ENCODE results near the gene DMXL1. TPM values are rescaled to one million over a fixed set of nuclear protein-coding genes. Genes with fewer than 3 reads are reported as not detected.

The DMXL1 gene
- total and polyA plus RNA-seq, 4 donors, result 4.3 to 38.1 (median 25.1) TPM

DNA sequence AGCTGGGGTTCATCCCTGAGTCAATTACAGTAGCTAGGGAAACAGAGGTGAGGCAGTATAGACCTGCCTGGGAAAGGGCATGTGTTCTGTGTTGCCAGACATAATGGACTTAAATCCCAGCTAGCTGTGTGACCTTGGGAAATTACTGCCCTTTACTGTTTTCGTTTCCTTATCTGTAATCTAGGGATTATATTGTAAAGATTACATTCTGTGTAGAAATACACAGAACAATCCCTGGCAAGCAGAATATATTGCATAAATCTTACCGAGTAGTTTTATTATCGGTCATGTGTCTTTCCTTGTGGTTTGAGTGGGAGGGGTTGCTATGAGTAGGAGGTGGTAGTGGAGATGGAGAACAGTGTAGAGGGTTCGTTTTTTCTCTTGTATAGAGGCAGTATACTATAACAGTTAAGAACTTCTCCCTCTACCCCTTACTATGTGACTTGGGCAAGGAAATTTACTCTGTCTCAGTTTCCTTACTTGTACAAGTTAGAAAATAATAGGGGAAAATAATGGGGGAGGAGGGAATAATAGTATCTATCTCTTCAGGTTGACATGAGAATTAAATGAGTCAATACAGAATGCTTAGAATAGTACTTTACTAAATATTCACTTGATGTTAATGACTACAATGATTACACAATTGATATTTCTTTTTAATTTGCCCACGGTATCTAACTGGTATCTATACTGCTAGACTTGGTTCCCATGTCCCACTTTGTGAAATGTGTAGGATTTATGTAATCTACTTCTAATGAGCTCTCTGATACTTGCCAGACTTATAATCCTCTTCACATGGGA, 7.1 kb upstream of the DMXL1 start:
- H3K9ac ChIP-seq (ENCODE audit: low read depth in 1 of 2, low read length in 2 of 2), result no peak overlapping the region
- no peak for TF ChIP-seq FOXA2 (IDR thresholded peaks at IDR 0.05)
- TF ChIP-seq, protein P1, sequence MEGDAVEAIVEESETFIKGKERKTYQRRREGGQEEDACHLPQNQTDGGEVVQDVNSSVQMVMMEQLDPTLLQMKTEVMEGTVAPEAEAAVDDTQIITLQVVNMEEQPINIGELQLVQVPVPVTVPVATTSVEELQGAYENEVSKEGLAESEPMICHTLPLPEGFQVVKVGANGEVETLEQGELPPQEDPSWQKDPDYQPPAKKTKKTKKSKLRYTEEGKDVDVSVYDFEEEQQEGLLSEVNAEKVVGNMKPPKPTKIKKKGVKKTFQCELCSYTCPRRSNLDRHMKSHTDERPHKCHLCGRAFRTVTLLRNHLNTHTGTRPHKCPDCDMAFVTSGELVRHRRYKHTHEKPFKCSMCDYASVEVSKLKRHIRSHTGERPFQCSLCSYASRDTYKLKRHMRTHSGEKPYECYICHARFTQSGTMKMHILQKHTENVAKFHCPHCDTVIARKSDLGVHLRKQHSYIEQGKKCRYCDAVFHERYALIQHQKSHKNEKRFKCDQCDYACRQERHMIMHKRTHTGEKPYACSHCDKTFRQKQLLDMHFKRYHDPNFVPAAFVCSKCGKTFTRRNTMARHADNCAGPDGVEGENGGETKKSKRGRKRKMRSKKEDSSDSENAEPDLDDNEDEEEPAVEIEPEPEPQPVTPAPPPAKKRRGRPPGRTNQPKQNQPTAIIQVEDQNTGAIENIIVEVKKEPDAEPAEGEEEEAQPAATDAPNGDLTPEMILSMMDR (IDR thresholded peaks at IDR 0.05; ENCODE audit: low read depth, low read length, missing input control), result no peak
- TF ChIP-seq RAD21 (IDR thresholded peaks at IDR 0.05), result no peak
- no peak for TF ChIP-seq FOXA1 (IDR thresholded peaks at IDR 0.05)
- TF ChIP-seq TAF1 (conservative IDR thresholded peaks at IDR 0.05), result no peak
- no peak for TF ChIP-seq EGR1 (IDR thresholded peaks at IDR 0.05; ENCODE audit: low read depth in 2 of 2)
- TF ChIP-seq, protein P2, sequence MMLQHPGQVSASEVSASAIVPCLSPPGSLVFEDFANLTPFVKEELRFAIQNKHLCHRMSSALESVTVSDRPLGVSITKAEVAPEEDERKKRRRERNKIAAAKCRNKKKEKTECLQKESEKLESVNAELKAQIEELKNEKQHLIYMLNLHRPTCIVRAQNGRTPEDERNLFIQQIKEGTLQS (IDR thresholded peaks at IDR 0.05), result no peak
- TF ChIP-seq SP1 (IDR thresholded peaks at IDR 0.05), result no peak
- no peak for TF ChIP-seq RXRA (IDR thresholded peaks at IDR 0.05)
- no peak for TF ChIP-seq GABPA (IDR thresholded peaks at IDR 0.05 in 1 of 2, conservative IDR thresholded peaks at IDR 0.05 in 1 of 2)
- no peak for TF ChIP-seq HNF4G (IDR thresholded peaks at IDR 0.05)
- no peak for TF ChIP-seq YY1 (IDR thresholded peaks at IDR 0.05)
- TF ChIP-seq HNF4A (conservative IDR thresholded peaks at IDR 0.05), result no peak
- TF ChIP-seq, protein P3, sequence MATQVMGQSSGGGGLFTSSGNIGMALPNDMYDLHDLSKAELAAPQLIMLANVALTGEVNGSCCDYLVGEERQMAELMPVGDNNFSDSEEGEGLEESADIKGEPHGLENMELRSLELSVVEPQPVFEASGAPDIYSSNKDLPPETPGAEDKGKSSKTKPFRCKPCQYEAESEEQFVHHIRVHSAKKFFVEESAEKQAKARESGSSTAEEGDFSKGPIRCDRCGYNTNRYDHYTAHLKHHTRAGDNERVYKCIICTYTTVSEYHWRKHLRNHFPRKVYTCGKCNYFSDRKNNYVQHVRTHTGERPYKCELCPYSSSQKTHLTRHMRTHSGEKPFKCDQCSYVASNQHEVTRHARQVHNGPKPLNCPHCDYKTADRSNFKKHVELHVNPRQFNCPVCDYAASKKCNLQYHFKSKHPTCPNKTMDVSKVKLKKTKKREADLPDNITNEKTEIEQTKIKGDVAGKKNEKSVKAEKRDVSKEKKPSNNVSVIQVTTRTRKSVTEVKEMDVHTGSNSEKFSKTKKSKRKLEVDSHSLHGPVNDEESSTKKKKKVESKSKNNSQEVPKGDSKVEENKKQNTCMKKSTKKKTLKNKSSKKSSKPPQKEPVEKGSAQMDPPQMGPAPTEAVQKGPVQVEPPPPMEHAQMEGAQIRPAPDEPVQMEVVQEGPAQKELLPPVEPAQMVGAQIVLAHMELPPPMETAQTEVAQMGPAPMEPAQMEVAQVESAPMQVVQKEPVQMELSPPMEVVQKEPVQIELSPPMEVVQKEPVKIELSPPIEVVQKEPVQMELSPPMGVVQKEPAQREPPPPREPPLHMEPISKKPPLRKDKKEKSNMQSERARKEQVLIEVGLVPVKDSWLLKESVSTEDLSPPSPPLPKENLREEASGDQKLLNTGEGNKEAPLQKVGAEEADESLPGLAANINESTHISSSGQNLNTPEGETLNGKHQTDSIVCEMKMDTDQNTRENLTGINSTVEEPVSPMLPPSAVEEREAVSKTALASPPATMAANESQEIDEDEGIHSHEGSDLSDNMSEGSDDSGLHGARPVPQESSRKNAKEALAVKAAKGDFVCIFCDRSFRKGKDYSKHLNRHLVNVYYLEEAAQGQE (IDR thresholded peaks at IDR 0.05), result no peak
- TF ChIP-seq, protein P4, sequence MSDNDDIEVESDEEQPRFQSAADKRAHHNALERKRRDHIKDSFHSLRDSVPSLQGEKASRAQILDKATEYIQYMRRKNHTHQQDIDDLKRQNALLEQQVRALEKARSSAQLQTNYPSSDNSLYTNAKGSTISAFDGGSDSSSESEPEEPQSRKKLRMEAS (IDR thresholded peaks at IDR 0.05), result no peak
- TF ChIP-seq, protein P5, sequence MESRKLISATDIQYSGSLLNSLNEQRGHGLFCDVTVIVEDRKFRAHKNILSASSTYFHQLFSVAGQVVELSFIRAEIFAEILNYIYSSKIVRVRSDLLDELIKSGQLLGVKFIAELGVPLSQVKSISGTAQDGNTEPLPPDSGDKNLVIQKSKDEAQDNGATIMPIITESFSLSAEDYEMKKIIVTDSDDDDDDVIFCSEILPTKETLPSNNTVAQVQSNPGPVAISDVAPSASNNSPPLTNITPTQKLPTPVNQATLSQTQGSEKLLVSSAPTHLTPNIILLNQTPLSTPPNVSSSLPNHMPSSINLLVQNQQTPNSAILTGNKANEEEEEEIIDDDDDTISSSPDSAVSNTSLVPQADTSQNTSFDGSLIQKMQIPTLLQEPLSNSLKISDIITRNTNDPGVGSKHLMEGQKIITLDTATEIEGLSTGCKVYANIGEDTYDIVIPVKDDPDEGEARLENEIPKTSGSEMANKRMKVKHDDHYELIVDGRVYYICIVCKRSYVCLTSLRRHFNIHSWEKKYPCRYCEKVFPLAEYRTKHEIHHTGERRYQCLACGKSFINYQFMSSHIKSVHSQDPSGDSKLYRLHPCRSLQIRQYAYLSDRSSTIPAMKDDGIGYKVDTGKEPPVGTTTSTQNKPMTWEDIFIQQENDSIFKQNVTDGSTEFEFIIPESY (IDR thresholded peaks at IDR 0.05), result no peak
- no peak for TF ChIP-seq JUND (IDR thresholded peaks at IDR 0.05)
- no peak for TF ChIP-seq NR2F2 (IDR thresholded peaks at IDR 0.05)
- no peaks in the 10 kb centered on the region for H3K9me3 ChIP-seq (ENCODE audit: control insufficient read depth in 4 of 4, low read length in 3 of 4)
- H3K4me1 ChIP-seq (ENCODE audit: control insufficient read depth in 4 of 4, insufficient read depth in 4 of 4, low read length in 3 of 4), result no peaks in the 10 kb centered on the region
- 42% methylated on average over 5 of the region's 5 CpGs for WGBS
- H3K27ac ChIP-seq (ENCODE audit: low read depth in 1 of 2, low read length in 2 of 2), result no peak overlapping the region
- H3K4me3 ChIP-seq (ENCODE audit: low read depth in 1 of 3, low read length in 3 of 3), result no peak overlapping the region
- H3K27me3 ChIP-seq (ENCODE audit: control insufficient read depth in 4 of 4, insufficient read depth in 4 of 4, low read length in 3 of 4), result no peaks in the 10 kb centered on the region
- no peak for DNase-seq (ENCODE audit: low spot score)
- H3K36me3 ChIP-seq (ENCODE audit: control insufficient read depth in 4 of 4, insufficient read depth in 3 of 4, low read depth in 1 of 4, low read length in 3 of 4), result no peaks in the 10 kb centered on the region

All from liver (tissue), 9 donors.